Raji (cell line): ENCODE results near the gene USP37.

Experiments
- POLR2A ChIP-seq: IDR thresholded peaks from 2 replicates; pipeline ENCODE4 v1.6.1; 2011; ENCODE audit warnings: low read depth, low read length, control low read depth; ENCODE audit not compliant: insufficient read depth

Gene USP37

DNA sequence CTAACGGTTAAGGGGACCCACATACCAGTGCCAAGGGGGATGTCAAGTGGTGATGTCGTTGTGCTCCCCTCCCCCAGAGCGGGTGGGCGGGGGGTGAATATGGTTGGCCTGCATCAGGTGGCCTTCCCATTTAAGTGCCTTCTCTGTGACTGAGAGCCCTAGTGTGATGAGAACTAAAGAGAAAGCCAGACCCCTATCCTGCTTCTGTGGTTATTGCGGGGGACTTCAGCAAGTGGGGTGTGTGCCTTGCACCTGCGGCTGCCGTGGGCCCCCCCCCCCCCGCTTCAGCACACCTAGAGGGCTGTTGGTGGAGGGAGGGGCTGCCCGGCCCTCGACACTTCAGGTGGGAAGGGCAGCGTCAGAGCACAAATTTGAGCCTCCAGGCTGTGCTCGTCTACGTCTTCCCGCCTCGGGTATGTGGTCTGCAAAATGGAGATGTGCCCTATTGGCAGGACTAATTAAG is 162.4 kb downstream of the USP37 start:
- TF ChIP-seq POLR2A, result no peak; the same call in 1 of the 2 replicates

DNA sequence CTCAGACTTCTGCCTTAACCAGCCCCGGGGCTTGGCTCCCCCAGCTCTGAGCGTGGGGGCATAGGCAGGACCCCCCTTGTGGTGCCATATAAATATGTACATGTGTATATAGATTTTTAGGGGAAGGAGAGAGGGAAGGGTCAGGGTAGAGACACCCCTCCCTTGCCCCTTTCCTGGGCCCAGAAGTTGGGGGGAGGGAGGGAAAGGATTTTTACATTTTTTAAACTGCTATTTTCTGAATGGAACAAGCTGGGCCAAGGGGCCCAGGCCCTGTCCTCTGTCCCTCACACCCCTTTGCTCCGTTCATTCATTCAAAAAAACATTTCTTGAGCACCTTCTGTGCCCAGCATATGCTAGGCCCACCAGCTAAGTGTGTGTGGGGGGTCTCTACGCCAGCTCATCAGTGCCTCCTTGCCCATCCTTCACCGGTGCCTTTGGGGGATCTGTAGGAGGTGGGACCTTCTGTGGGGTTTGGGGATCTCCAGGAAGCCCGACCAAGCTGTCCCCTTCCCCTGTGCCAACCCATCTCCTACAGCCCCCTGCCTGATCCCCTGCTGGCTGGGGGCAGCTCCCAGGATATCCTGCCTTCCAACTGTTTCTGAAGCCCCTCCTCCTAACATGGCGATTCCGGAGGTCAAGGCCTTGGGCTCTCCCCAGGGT is 162.9 kb downstream of the USP37 start:
- TF ChIP-seq POLR2A, result no peak

DNA sequence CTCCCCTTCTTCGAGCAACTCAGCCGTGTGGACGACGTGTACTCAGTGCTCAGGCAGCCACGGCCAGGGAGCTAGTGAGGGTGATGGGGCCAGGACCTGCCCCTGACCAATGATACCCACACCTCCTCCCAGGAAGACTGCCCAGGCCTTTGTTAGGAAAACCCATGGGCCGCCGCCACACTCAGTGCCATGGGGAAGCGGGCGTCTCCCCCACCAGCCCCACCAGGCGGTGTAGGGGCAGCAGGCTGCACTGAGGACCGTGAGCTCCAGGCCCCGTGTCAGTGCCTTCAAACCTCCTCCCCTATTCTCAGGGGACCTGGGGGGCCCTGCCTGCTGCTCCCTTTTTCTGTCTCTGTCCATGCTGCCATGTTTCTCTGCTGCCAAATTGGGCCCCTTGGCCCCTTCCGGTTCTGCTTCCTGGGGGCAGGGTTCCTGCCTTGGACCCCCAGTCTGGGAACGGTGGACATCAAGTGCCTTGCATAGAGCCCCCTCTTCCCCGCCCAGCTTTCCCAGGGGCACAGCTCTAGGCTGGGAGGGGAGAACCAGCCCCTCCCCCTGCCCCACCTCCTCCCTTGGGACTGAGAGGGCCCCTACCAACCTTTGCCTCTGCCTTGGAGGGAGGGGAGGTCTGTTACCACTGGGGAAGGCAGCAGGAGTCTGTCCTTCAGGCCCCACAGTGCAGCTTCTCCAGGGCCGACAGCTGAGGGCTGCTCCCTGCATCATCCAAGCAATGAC is 163.6 kb downstream of the USP37 start:
- TF ChIP-seq POLR2A, result no peak

DNA sequence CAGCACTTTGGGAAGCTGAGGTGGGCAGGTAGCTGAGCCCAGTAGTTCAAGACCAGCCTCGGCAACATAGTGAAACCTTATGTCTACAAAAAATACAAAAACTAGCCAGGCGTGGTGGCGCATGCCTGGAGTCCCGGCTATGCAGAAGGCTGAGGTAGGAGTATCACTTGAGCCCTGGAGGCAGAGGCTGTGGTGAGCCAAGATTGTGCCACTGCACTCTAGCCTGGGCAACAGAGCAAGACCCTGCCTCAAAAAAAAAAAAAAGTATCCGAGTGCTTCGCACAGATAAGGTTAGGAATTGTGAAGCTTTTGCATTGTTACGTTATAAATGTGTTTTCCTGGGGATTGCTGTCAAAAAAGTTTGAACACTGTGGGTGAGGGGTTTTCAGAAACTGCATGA is 164.3 kb downstream of the USP37 start:
- no peak for TF ChIP-seq POLR2A

DNA sequence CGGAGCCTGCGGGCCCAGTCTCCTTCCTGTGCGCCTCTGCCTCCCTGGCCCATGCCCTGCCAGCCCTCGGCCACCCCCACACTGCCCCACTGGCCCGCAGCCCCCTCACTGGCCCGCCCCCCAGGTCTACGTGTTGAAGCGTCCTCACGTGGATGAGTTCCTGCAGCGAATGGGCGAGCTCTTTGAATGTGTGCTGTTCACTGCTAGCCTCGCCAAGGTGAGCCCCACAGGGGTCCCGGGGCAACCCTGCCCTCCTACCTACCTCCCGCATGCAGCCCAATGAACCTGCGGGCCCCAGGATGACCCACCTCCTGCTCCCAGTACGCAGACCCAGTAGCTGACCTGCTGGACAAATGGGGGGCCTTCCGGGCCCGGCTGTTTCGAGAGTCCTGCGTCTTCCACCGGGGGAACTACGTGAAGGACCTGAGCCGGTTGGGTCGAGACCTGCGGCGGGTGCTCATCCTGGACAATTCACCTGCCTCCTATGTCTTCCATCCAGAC is 165.2 kb downstream of the USP37 start:
- TF ChIP-seq POLR2A, result no peak

DNA sequence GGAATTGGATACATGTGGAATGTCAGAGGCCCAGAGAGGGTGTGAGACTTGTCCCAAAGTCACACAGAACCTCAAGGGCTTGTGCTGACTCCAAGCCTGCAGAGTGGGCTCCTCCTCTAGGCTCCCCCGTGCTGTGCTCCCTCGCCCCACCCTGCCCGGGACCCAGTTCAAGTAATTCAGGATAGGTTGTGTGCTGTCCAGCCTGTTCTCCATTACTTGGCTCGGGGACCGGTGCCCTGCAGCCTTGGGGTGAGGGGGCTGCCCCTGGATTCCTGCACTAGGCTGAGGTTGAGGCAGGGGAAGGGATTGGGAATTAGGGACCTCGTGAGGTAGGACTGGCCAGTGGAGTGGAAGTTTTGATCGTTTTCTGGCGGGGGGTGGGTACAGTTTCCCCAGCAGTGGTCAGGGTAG is 165.7 kb downstream of the USP37 start:
- TF ChIP-seq POLR2A, result no peak

DNA sequence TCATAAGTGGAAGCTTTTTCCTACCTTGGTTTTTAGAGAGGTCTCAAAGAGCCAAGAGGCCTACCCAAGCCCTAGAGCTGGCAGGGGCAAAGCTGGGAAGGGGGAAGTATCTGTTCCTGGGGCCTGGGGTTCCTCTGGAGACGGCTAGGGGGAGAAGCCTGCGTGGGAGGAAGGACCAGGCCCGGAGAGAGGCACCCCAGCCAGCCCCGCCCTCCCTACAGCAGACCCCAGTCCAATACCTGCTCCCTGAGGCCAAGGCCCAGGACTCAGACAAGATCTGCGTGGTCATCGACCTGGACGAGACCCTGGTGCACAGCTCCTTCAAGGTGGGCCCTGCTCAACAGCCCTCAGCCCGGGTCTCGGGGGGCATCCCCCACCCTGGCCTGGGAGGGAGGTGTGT is 166.3 kb downstream of the USP37 start:
- TF ChIP-seq POLR2A, result no peak

DNA sequence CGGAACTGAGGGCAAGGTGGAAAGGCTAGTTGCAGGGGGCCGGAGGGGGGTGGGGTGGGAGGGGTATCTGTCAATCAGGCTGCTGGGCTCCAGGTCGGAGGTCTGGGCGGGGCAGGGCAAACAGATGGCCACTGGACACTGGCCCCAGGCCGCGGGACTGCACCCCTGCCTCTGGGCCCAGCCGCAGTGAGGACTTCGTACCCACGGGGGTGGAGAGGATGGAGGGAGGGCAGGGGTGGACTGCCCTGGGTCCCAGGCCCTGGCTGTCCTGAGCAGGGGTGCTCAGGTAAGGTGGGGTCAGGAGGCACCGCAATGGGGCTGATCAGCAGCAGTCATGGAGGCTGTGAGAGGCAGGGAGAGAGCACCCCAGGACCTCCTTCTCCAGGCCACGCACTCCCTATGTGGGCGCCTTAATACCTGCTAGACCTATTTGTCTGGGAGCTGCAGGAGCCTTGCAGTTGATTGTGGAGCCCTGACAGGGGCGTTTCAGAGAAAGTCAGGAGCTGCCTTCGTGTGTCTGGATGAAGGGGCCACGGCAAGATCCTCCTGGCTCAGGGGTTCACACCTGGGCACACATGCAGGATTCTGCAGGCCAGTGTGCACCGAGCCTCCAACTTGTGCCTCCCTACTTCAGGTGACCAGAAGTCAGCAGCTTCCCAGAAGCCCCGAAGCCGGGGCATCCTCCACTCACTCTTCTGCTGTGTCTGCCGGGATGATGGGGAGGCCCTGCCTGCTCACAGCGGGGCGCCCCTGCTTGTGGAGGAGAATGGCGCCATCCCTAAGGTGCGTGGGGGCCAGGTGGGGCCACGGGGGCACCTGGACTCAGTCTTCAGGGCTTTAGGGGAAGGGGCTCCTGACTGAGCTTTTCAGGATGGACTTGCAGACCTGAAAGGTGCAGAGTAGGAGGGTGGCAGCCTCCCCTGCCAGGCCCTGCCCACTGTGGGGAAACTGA is 166.9 kb downstream of the USP37 start:
- TF ChIP-seq POLR2A, result no peak
